HG03103 (cell line): Measurements from ENCODE around the gene OR2A12.
"Not testable (repeated sequence)": the region's sequence is repeated elsewhere in the genome, so short reads cannot be mapped to it uniquely, and the experiment has no call there.

Source experiments
- ATAC-seq: cut with Tn5 transposase; IDR thresholded peaks from one replicate; pipeline ENCODE4 v1.9.1; 2021; ENCODE audit warnings: low read depth; ENCODE audit not compliant: unreplicated experiment

OR2A12 gene

GRCh38 chr7:144085978-144086377 lies at the start of gene OR2A12:
TSS of gene OR2A12 (plus strand) at chr7:144086278. CDS start at chr7:144095108, 8,830 bp downstream.
- no peak for ATAC-seq

- ATAC-seq, result no peak
Observed at GRCh38 chr7:144036302-144036885, 49.7 kb upstream of the OR2A12 start.

GRCh38 chr7:144037414-144038035 lies 48.6 kb upstream of the OR2A12 start:
- no peak for ATAC-seq

GRCh38 chr7:144038887-144039286 lies 47.2 kb upstream of the OR2A12 start:
- no peak for ATAC-seq

- no peak for ATAC-seq
Observed at GRCh38 chr7:144048648-144049047, 37.4 kb upstream of the OR2A12 start, which contains the start of gene OR2A5. TSS of gene OR2A5 (plus strand) at chr7:144048948. CDS start at chr7:144050402, 1,454 bp downstream.

- ATAC-seq, result no peak
Observed at GRCh38 chr7:144049491-144049890, 36.6 kb upstream of the OR2A12 start.

- ATAC-seq, result no peak
Observed at GRCh38 chr7:144050093-144050492, 36.0 kb upstream of the OR2A12 start.

- ATAC-seq, result not testable (repeated sequence)
Observed at GRCh38 chr7:144050884-144051283, 35.2 kb upstream of the OR2A12 start.

GRCh38 chr7:144057954-144058353 lies 28.1 kb upstream of the OR2A12 start:
- no peak for ATAC-seq

GRCh38 chr7:144063710-144064109 lies 22.4 kb upstream of the OR2A12 start:
- ATAC-seq, result no peak

GRCh38 chr7:144069511-144069910 lies 16.6 kb upstream of the OR2A12 start, which contains the start of gene OR2A25:
TSS of gene OR2A25 (plus strand) at chr7:144069811. CDS start at chr7:144074220, 4,409 bp downstream.
- ATAC-seq, result no peak

- no peak for ATAC-seq
Observed at GRCh38 chr7:144069953-144070352, 16.1 kb upstream of the OR2A12 start.

GRCh38 chr7:144074374-144074773 lies 11.7 kb upstream of the OR2A12 start:
- no peak for ATAC-seq

GRCh38 chr7:144086730-144087129 lies 652 bp downstream of the OR2A12 start:
- ATAC-seq, result no peak

- ATAC-seq, result no peak
Observed at GRCh38 chr7:144087230-144087629, 1.2 kb downstream of the OR2A12 start.

GRCh38 chr7:144090667-144091066 lies 4.6 kb downstream of the OR2A12 start:
- no peak for ATAC-seq

GRCh38 chr7:144098776-144099175 lies 12.7 kb downstream of the OR2A12 start:
- ATAC-seq, result no peak

- ATAC-seq, result no peak
Observed at GRCh38 chr7:144100607-144101006, 14.5 kb downstream of the OR2A12 start.

- ATAC-seq, result no peak
Observed at GRCh38 chr7:144102041-144102440, 16.0 kb downstream of the OR2A12 start.

- ATAC-seq, result no peak
Observed at GRCh38 chr7:144105211-144105610, 19.1 kb downstream of the OR2A12 start.

GRCh38 chr7:144109283-144109682 lies 23.2 kb downstream of the OR2A12 start, which contains the start of gene OR2A2:
TSS of gene OR2A2 (plus strand) at chr7:144109583. CDS start at chr7:144109583, 0 bp downstream.
- no peak for ATAC-seq

GRCh38 chr7:144110272-144110671 lies 24.2 kb downstream of the OR2A12 start:
- ATAC-seq, result no peak
